D721Med (cell line): ENCODE measurements around the gene SHROOM3.

Experiments used
- DNase-seq: peaks from one replicate; pipeline ENCODE4 v3.0.0; 2011; ENCODE audit warnings: low spot score; ENCODE audit not compliant: insufficient read length
- FAIRE-seq: peaks from 2 replicates; lab custom pipeline; 2011; peaks lifted over from hg19 to GRCh38; lab: Jason Lieb, UNC
- TF ChIP-seq, protein P1 (sequence below): IDR thresholded peaks from 2 replicates; pipeline ENCODE4 v1.5.1; 2012; ENCODE audit warnings: mild to moderate bottlenecking, control low read depth; ENCODE audit not compliant: insufficient read depth; ENCODE audit errors: missing control alignments

SHROOM3 gene

DNA sequence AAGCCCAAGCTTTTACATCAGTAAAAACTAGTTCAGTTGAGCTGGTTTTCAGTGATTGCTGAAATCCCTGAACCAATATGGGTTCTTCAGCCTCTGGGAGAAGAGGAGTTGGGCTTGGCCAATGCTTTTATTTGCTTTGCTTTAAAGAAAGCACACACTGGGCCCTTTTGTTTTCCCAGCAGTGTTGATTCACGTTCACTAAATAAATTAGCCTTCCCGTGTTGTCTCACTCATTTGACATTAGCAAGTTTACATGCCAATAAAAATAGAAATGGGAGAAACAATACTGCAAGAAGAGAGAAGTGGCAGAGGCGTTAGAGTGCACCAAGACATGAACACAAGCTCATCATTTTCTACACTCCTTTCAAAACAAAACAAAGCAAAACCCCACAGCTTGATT, 136.2 kb downstream of the SHROOM3 start:
- TF ChIP-seq, protein P1, sequence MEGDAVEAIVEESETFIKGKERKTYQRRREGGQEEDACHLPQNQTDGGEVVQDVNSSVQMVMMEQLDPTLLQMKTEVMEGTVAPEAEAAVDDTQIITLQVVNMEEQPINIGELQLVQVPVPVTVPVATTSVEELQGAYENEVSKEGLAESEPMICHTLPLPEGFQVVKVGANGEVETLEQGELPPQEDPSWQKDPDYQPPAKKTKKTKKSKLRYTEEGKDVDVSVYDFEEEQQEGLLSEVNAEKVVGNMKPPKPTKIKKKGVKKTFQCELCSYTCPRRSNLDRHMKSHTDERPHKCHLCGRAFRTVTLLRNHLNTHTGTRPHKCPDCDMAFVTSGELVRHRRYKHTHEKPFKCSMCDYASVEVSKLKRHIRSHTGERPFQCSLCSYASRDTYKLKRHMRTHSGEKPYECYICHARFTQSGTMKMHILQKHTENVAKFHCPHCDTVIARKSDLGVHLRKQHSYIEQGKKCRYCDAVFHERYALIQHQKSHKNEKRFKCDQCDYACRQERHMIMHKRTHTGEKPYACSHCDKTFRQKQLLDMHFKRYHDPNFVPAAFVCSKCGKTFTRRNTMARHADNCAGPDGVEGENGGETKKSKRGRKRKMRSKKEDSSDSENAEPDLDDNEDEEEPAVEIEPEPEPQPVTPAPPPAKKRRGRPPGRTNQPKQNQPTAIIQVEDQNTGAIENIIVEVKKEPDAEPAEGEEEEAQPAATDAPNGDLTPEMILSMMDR = no peak
- DNase-seq = no peak
- FAIRE-seq = no peak

DNA sequence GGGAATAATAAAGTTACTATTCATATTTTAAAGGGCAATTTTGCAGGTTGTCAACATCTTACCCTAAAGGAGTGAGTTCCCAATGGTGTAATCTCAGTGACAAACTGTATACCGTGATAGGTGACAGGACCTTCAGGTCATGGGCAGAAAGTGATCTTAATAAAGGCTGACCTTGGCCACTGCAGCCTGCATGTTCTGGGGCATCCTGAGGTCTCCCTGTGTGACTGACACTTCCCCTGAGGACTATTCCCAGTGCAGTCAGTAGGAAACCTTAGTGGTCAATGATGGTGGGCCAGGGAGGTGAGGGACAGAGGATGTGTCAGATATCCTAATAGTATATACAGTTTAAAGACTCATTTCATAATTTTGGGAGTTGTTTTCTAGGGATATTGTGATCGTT, 137.2 kb downstream of the SHROOM3 start:
- DNase-seq = no peak
- TF ChIP-seq, protein P1 = no peak
- no peak for FAIRE-seq

DNA sequence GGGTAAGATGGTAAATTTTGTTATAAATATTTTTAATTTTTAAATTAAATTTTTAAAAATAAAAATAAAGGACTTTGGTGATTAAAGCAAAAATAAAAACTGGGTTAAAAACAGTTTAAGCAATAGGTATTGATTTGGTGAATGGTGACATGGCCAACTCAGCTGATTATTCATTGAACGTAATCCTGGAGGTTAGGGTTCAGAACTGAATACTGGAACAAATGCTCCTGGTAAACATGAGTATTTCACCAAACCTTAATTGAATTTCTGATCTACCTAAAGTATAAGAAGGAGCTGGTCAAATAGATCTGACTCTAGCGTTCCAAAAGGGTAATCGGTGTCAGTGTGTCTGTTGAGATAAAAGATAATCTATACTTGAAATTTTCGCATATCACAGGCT, 141.8 kb downstream of the SHROOM3 start:
- TF ChIP-seq, protein P1 = no peak
- FAIRE-seq (no peak), DNase-seq (no peak)

DNA sequence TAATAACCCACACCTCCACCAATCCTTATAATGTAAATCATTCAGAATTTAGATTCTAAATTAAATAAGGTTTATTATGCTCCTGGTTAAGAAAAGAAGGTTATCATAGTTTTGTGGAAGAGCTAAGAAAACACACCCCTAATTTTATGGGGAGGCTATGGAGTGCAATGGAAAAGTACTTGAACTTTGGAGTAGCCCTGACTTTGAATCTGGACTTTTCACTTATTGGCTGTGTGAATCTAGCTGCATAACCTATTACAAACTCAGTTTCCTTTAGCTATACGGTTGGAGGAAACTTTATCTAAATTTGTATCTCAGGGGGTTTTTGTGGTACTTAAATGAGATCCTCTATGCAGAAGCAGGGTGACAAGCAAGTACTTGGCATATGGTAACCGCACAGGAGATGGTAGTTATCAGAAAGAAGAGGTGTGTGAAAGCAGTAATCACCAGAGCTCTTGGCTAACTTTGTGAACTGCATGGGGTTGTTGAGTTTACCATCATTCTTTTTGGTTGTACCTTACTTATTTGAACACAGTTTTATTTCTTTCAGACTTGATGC, 143.1 kb downstream of the SHROOM3 start:
- no peak for DNase-seq
- FAIRE-seq = no peak
- TF ChIP-seq, protein P1 = no peak

DNA sequence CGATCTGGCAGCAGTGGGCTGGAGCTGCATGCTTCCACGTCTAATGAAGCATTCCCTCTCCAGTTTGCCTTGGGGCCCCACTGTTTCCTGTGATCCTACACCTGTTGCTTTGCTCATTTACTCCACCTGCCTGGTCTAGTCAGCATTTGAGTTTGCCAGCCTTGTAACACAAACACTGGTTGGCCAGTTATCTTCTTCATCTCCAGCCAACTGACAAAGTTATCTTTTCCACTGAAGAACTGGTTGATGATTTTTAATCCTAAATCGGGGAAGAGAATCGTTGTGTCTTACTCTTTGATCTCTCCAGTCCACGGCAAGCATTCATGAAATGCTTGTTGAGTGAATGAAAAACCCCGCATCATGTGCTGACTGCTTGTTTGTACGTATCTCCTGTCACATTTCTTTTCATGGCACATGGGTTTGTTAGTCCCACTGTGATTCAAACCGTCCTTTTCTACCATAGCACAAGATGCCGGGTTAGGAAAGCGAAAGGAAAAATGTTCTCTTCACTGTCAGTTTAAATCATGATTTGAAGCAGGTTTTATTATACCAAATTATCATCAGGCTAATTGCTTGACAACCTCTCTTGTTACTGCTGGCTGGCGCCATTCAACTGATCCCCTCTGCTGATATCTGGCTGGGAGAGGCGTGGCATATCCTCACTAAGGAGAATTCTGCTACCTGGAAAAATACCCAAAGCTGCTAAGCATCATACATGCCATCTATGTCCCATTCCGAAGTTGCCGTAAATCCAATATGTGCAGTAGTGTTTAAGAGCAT, 144.8 kb downstream of the SHROOM3 start:
- DNase-seq (no peak), FAIRE-seq (no peak)
- TF ChIP-seq, protein P1 = no peak

DNA sequence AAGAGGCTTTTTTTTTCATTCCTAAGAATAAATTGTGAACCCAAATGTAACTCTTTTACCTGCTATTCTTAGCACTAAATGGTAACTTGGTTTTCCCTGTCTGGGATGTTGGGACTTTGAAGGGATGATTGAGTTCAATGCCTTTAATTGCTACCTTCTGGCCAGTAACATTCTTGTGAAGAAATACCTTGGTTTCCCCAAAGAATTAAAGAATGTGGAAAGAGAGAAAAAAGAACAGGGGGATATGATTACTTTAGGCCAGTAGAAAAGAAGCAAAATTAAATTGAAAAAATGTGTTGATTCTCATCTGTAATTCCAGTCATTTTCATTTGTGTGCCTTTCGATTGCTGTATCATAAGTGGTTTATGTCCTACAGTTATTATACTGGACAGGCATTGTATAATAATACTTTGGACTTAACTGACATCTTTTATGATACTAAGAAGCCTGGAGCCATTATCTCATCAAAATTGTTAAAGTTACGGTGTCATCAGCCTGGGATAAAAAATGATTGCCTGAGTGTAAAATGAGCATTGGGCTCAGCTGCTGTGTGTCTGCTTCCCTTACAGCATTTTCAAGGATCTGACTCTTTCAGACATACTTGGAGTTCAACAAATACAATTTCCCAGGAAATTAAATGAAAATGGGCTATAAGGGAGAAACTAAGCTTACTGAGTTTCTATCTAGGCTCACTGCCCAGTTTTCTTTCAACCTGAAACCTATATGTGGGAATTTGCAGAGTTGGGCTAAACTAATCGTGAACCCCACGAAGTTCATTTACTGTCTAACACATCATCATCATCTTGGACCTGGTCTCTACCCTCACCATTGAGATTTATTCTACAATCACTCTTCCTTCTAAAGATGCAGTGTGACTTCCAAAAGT, 146.3 kb downstream of the SHROOM3 start:
- TF ChIP-seq, protein P1 = no peak
- FAIRE-seq (no peak), DNase-seq (no peak)
